Neural progenitor cell (in vitro differentiated cells): ENCODE data around the gene FAM193B. TPM values are rescaled to one million over a fixed set of nuclear protein-coding genes. Genes with fewer than 3 reads are reported as not detected.

Experiments
- DNase-seq: peaks from one replicate; pipeline ENCODE4 v3.0.0-alpha.2; 2016; ENCODE audit warnings: low spot score
- H2AFZ ChIP-seq: fragments of 200-600 bp; sonication (generic); replicated peaks from 2 replicates; pipeline ENCODE4 v1.6.1; 2016; ENCODE audit warnings: antibody characterized with exemption
- H3F3A ChIP-seq: fragments of 200-600 bp; sonication (generic); 2 replicates; pipeline ENCODE4 v1.6.1; 2016; ENCODE audit warnings: antibody characterized with exemption, low read depth
- H3K27ac ChIP-seq: fragments of 200-600 bp; sonication (generic); 2 replicates; pipeline ENCODE4 v1.5.1; 2016; ENCODE audit warnings: mild to moderate bottlenecking
- H3K27me3 ChIP-seq: fragments of 200-600 bp; sonication (generic); 2 replicates; pipeline ENCODE4 v1.6.1; 2016; ENCODE audit warnings: mild to moderate bottlenecking, moderate library complexity
- H3K36me3 ChIP-seq: fragments of 200-600 bp; sonication (generic); 2 replicates; pipeline ENCODE4 v1.5.1; 2016
- H3K4me1 ChIP-seq: fragments of 200-600 bp; sonication (generic); 2 replicates; pipeline ENCODE4 v1.6.1; 2016; ENCODE audit warnings: mixed run types
- H3K4me2 ChIP-seq: fragments of 200-600 bp; sonication (generic); 2 replicates; pipeline ENCODE4 v1.6.1; 2016
- H3K4me3 ChIP-seq: fragments of 200-600 bp; sonication (generic); 2 replicates; pipeline ENCODE4 v1.5.1; 2016
- H3K79me2 ChIP-seq: fragments of 200-600 bp; sonication (generic); 2 replicates; pipeline ENCODE4 v1.6.1; 2016; ENCODE audit warnings: low read depth
- H3K9ac ChIP-seq: fragments of 200-600 bp; sonication (generic); 2 replicates; pipeline ENCODE4 v1.6.1; 2016
- H3K9me3 ChIP-seq: fragments of 200-600 bp; sonication (generic); 2 replicates; pipeline ENCODE4 v1.5.1; 2016; ENCODE audit warnings: low read depth
- H4K20me1 ChIP-seq: fragments of 200-600 bp; sonication (generic); 2 replicates; pipeline ENCODE4 v1.6.1; 2016; ENCODE audit warnings: low read depth
- H3K27ac Mint-ChIP-seq: 3 replicates; pipeline ENCODE4 v1.8.0; 2021; ENCODE audit warnings: mixed read lengths
- H3K27me3 Mint-ChIP-seq: 2 replicates; pipeline ENCODE4 v1.8.0; 2022; ENCODE audit warnings: low read depth, mild to moderate bottlenecking, inconsistent platforms, moderate library complexity, mixed read lengths; ENCODE audit not compliant: insufficient read depth
- H3K36me3 Mint-ChIP-seq: 3 replicates; pipeline ENCODE4 v1.8.0; 2021; ENCODE audit warnings: mixed read lengths
- H3K4me1 Mint-ChIP-seq: 3 replicates; pipeline ENCODE4 v1.8.0; 2021; ENCODE audit warnings: mixed read lengths
- H3K4me3 Mint-ChIP-seq: 3 replicates; pipeline ENCODE4 v1.8.0; 2021; ENCODE audit warnings: mild to moderate bottlenecking, moderate library complexity, mixed read lengths
- H3K9me3 Mint-ChIP-seq: 3 replicates; pipeline ENCODE4 v1.8.0; 2020; ENCODE audit warnings: mixed read lengths
- EZH2 ChIP-seq: fragments of 200-600 bp; sonication (generic); IDR thresholded peaks from 2 replicates; pipeline ENCODE4 v1.6.1; 2017; ENCODE audit warnings: antibody characterized with exemption, mild to moderate bottlenecking, moderate library complexity
- EZH2phosphoT487 ChIP-seq: fragments of 200-600 bp; sonication (generic); IDR thresholded peaks from 2 replicates; pipeline ENCODE4 v1.6.1; 2017; ENCODE audit warnings: antibody characterized with exemption
- total RNA-seq: library from RNA; depleted of rRNA; stranded (reverse); fragments of >200 nt; gene quantifications from 2 replicates; pipeline ENCODE4 v1.2.3, GENCODE V29; 2015; ENCODE audit warnings: low replicate concordance
- TF ChIP-seq, protein P1 (sequence below): fragments of 200-600 bp; sonication (generic); IDR thresholded peaks from 2 replicates; pipeline ENCODE4 v1.5.1; 2017; ENCODE audit warnings: antibody characterized with exemption, mild to moderate bottlenecking

The FAM193B gene
- total RNA-seq, 1 donor from 2014 or later: 42.5 TPM

DNA sequence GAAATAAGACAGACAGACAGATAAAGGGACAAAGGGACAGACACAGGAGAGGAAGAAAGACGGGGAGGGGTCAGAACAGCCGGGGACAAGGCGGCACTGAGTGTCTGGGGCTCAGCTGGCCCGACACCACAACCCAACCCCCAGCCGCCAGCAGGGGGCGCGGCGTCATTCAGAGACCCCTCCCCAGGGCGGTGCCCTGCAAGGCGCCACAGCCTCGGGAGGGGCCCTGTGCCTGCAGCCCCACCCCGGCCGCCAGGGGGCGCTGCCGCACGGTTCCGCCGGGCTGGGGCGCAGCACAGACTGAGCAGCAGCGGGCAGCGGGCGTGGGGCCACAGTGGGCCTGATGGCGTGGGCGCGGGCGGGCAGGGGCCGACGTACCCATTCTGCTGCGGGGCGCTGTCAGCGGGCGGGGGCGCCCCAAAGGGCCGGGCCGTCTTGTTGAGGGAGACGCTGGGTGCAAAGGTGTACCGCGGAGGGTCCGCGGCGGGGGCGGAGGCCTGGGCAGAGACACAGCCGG is 62.9 kb downstream of the FAM193B start:
- Histone ChIP-seq H3K4me3 (no peak overlapping the region), H3K9ac (no peak overlapping the region), H3K4me1 (peaks cover 25% of the 10 kb centered on the region), H3K27me3 (no peaks in the 10 kb centered on the region), H3F3A (peaks cover 41% of the 10 kb centered on the region), H3K4me2 (peak overlapping the region; percentile 7), H3K9me3 (no peaks in the 10 kb centered on the region), H2AFZ (no peak overlapping the region), H4K20me1 (peaks cover 74% of the 10 kb centered on the region), H3K27ac (no peak overlapping the region), H3K36me3 (peaks cover 5% of the 10 kb centered on the region), H3K79me2 (peaks cover 31% of the 10 kb centered on the region)
- no peak overlapping the region for H3K27ac Mint-ChIP-seq
- peak; percentile 95 for DNase-seq
- peaks cover 40% of the 10 kb centered on the region for H3K4me1 Mint-ChIP-seq
- peak overlapping the region; percentile 23 for H3K4me3 Mint-ChIP-seq
- TF ChIP-seq, protein P1, sequence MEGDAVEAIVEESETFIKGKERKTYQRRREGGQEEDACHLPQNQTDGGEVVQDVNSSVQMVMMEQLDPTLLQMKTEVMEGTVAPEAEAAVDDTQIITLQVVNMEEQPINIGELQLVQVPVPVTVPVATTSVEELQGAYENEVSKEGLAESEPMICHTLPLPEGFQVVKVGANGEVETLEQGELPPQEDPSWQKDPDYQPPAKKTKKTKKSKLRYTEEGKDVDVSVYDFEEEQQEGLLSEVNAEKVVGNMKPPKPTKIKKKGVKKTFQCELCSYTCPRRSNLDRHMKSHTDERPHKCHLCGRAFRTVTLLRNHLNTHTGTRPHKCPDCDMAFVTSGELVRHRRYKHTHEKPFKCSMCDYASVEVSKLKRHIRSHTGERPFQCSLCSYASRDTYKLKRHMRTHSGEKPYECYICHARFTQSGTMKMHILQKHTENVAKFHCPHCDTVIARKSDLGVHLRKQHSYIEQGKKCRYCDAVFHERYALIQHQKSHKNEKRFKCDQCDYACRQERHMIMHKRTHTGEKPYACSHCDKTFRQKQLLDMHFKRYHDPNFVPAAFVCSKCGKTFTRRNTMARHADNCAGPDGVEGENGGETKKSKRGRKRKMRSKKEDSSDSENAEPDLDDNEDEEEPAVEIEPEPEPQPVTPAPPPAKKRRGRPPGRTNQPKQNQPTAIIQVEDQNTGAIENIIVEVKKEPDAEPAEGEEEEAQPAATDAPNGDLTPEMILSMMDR: peak; percentile 97
- TF ChIP-seq EZH2: no peak
- H3K36me3 Mint-ChIP-seq: peaks cover 22% of the 10 kb centered on the region
- H3K9me3 Mint-ChIP-seq: no peaks in the 10 kb centered on the region
- peaks cover 9% of the 10 kb centered on the region for H3K27me3 Mint-ChIP-seq

DNA sequence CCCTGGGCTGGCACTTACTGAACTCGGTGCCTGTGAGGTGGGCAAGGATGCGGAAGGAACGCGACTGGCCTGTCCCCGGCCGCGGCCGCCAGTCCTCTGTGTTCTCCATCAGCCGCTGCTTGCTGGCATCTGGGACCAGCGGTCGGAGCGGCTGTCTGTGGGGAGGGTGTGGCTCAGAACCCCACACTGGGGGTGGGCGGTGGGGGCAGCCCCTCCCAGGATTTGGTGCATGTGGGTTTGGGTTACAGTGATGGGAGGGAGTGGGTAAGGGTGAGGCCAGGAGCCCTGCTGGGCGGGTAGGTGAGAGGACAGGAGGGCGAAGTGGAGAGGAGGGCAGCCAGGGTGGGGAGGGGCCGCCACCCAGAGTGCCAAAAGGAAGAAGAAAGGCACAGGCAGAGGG is 63.4 kb downstream of the FAM193B start:
- TF ChIP-seq EZH2phosphoT487 (no peak), EZH2 (no peak)
- TF ChIP-seq, protein P1: no peak
- H3K36me3 Mint-ChIP-seq: peaks cover 22% of the 10 kb centered on the region
- H2AFZ ChIP-seq: no peak overlapping the region
- peaks cover 6% of the 10 kb centered on the region for H3K27me3 Mint-ChIP-seq
- peak overlapping the region; percentile 7 for H3K4me2 ChIP-seq
- peaks cover 21% of the 10 kb centered on the region for H3K4me1 ChIP-seq
- peaks cover 37% of the 10 kb centered on the region for H3K4me1 Mint-ChIP-seq
- peaks cover 26% of the 10 kb centered on the region for H3K79me2 ChIP-seq
- H3K36me3 ChIP-seq: peaks cover 5% of the 10 kb centered on the region
- DNase-seq: no peak
- H3K9ac ChIP-seq: no peak overlapping the region
- no peak overlapping the region for H3K27ac Mint-ChIP-seq
- peaks cover 78% of the 10 kb centered on the region for H4K20me1 ChIP-seq
- H3K9me3 ChIP-seq: no peaks in the 10 kb centered on the region
- no peak overlapping the region for H3K4me3 ChIP-seq
- H3F3A ChIP-seq: peaks cover 36% of the 10 kb centered on the region
- no peaks in the 10 kb centered on the region for H3K9me3 Mint-ChIP-seq
- H3K27me3 ChIP-seq: no peaks in the 10 kb centered on the region
- H3K4me3 Mint-ChIP-seq: peak overlapping the region; percentile 23
- H3K27ac ChIP-seq: no peak overlapping the region

GRCh38 chr5:177490311-177490991 is 63.9 kb downstream of the FAM193B start:
- Histone ChIP-seq H3K9me3 (no peaks in the 10 kb centered on the region), H3K9ac (no peak overlapping the region), H3K79me2 (peaks cover 23% of the 10 kb centered on the region), H3K27me3 (no peaks in the 10 kb centered on the region), H4K20me1 (peaks cover 78% of the 10 kb centered on the region), H3K4me3 (no peak overlapping the region), H3K4me2 (no peak overlapping the region), H3K36me3 (peaks cover 5% of the 10 kb centered on the region), H2AFZ (no peak overlapping the region), H3K27ac (no peak overlapping the region), H3F3A (peaks cover 31% of the 10 kb centered on the region), H3K4me1 (peaks cover 16% of the 10 kb centered on the region)
- Mint-ChIP-seq H3K9me3 (no peaks in the 10 kb centered on the region), H3K27ac (no peak overlapping the region), H3K27me3 (peaks cover 4% of the 10 kb centered on the region), H3K4me1 (peaks cover 35% of the 10 kb centered on the region), H3K4me3 (peak overlapping the region; percentile 48), H3K36me3 (peaks cover 24% of the 10 kb centered on the region)
- TF ChIP-seq, protein P1: no peak
- TF ChIP-seq EZH2phosphoT487: no peak
- no peak for TF ChIP-seq EZH2
- no peak for DNase-seq
